LNCaP clone FGC (cell line): ENCODE measurements around the gene DAAM1.

ENCODE experiments used
- DNase-seq: peaks from one replicate; pipeline ENCODE4 v3.0.0-alpha.2; 2011; ENCODE audit warnings: low read depth
- H3K4me3 ChIP-seq: 2 replicates; pipeline ENCODE4 v1.5.1; 2011; ENCODE audit warnings: mild to moderate bottlenecking, low read depth, low read length, control low read depth
- CTCF ChIP-seq: IDR thresholded peaks from 2 replicates; pipeline ENCODE4 v1.5.1; 2012; ENCODE audit warnings: mild to moderate bottlenecking; ENCODE audit not compliant: control insufficient read depth, insufficient read depth; ENCODE audit errors: extremely low read depth

The DAAM1 gene

GRCh38 chr14:59188461-59189090, at the start of gene DAAM1:
Gene DAAM1, plus strand, starts transcription at chr14:59188667. Its CDS starts 74,811 bp downstream, at chr14:59263478.
- DNase-seq: peak; percentile 97
- peak within 1 kb of the TSS; percentile 90 for H3K4me3 ChIP-seq
- no peak for TF ChIP-seq CTCF

GRCh38 chr14:59139324-59139723, 49.1 kb upstream of the DAAM1 start:
- DNase-seq: no peak

GRCh38 chr14:59140106-59140843, 48.2 kb upstream of the DAAM1 start:
- no peak overlapping the region for H3K4me3 ChIP-seq
- DNase-seq: no peak
- TF ChIP-seq CTCF: no peak

More at GRCh38 chr14:59139324-59139723, 49.1 kb upstream of the DAAM1 start:
- no peak for TF ChIP-seq CTCF
- H3K4me3 ChIP-seq: no peak overlapping the region

GRCh38 chr14:59146484-59146883, 42.0 kb upstream of the DAAM1 start:
- TF ChIP-seq CTCF: no peak
- no peak overlapping the region for H3K4me3 ChIP-seq
- DNase-seq: no peak

GRCh38 chr14:59147007-59147406, 41.5 kb upstream of the DAAM1 start:
- no peak for TF ChIP-seq CTCF
- no peak for DNase-seq

GRCh38 chr14:59148334-59148900, 40.0 kb upstream of the DAAM1 start:
- no peak for DNase-seq
- H3K4me3 ChIP-seq: no peak overlapping the region
- TF ChIP-seq CTCF: no peak

More at GRCh38 chr14:59147007-59147406, 41.5 kb upstream of the DAAM1 start:
- no peak overlapping the region for H3K4me3 ChIP-seq
